Parathyroid adenoma (tissue), 2 donors: Measurements from ENCODE around the gene CFAP46.

Experiments used
- H2AFZ ChIP-seq: fragments of 300-600 bp; sonication (generic); one replicate; pipeline ENCODE4 v1.7.0; 2017; ENCODE audit warnings: antibody characterized with exemption, mild to moderate bottlenecking
- H3K27ac ChIP-seq: fragments of 300-600 bp; sonication (generic); one replicate; pipeline ENCODE4 v1.7.0; 2017
- H3K27me3 ChIP-seq: fragments of 300-600 bp; sonication (generic); one replicate; pipeline ENCODE4 v1.7.0; 2017; ENCODE audit warnings: low read length; ENCODE audit not compliant: control insufficient read depth, insufficient read depth
- H3K36me3 ChIP-seq: fragments of 300-600 bp; sonication (generic); one replicate; pipeline ENCODE4 v1.7.0; 2017; ENCODE audit warnings: low read length; ENCODE audit not compliant: control insufficient read depth, insufficient read depth
- H3K4me1 ChIP-seq: fragments of 300-600 bp; sonication (generic); one replicate; pipeline ENCODE4 v1.7.0; 2017; ENCODE audit warnings: control low read depth
- H3K4me2 ChIP-seq: fragments of 300-600 bp; sonication (generic); one replicate; pipeline ENCODE4 v1.7.0; 2017; ENCODE audit warnings: low read length
- H3K4me3 ChIP-seq: fragments of 300-600 bp; sonication (generic); one replicate; pipeline ENCODE4 v1.7.0; 2017; ENCODE audit warnings: low read depth, low read length
- H3K79me2 ChIP-seq: fragments of 300-600 bp; sonication (generic); one replicate; pipeline ENCODE4 v1.7.0; 2017; ENCODE audit warnings: control low read depth
- H3K9ac ChIP-seq: fragments of 300-600 bp; sonication (generic); one replicate; pipeline ENCODE4 v1.7.0; 2017; ENCODE audit warnings: mild to moderate bottlenecking
- H3K9me3 ChIP-seq: fragments of 300-600 bp; sonication (generic); one replicate; pipeline ENCODE4 v1.7.0; 2017; ENCODE audit warnings: low read length; ENCODE audit not compliant: control insufficient read depth
- TF ChIP-seq, protein P1 (sequence below): fragments of 300-600 bp; sonication (generic); IDR thresholded peaks from one replicate; pipeline ENCODE4 v1.7.0; 2017; ENCODE audit warnings: antibody characterized with exemption, mild to moderate bottlenecking
- donor health status: primary hyperparathyroidism.

Gene CFAP46

DNA sequence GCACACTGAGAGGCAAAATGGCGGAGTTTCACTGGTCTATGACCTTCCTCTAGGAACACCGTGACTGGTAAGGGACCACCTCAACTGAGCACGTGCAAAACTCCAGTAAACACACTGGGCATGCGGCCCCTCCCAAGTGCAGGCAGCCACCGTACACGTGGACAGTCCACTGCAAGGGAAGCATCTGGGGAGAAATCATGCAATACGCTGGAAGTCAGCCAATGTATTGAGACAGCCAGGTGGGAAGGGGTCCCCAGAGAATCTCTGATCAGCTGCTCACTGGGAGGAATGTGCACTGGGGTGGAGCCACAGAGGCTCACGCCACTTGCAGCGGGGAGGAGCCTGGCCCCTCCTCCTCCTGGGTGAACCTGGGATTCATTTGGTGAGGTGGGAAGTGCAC lies 49.3 kb downstream of the CFAP46 start:
- Histone ChIP-seq H3K4me2 (no peak overlapping the region), H3K27ac (no peak overlapping the region), H3K9ac (no peak overlapping the region), H3K27me3 (no peaks in the 10 kb centered on the region), H3K9me3 (no peaks in the 10 kb centered on the region), H3K36me3 (no peaks in the 10 kb centered on the region), H3K4me3 (no peak overlapping the region), H3K79me2 (no peaks in the 10 kb centered on the region), H3K4me1 (no peaks in the 10 kb centered on the region), H2AFZ (no peak overlapping the region)
- TF ChIP-seq, protein P1, sequence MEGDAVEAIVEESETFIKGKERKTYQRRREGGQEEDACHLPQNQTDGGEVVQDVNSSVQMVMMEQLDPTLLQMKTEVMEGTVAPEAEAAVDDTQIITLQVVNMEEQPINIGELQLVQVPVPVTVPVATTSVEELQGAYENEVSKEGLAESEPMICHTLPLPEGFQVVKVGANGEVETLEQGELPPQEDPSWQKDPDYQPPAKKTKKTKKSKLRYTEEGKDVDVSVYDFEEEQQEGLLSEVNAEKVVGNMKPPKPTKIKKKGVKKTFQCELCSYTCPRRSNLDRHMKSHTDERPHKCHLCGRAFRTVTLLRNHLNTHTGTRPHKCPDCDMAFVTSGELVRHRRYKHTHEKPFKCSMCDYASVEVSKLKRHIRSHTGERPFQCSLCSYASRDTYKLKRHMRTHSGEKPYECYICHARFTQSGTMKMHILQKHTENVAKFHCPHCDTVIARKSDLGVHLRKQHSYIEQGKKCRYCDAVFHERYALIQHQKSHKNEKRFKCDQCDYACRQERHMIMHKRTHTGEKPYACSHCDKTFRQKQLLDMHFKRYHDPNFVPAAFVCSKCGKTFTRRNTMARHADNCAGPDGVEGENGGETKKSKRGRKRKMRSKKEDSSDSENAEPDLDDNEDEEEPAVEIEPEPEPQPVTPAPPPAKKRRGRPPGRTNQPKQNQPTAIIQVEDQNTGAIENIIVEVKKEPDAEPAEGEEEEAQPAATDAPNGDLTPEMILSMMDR: no peak

DNA sequence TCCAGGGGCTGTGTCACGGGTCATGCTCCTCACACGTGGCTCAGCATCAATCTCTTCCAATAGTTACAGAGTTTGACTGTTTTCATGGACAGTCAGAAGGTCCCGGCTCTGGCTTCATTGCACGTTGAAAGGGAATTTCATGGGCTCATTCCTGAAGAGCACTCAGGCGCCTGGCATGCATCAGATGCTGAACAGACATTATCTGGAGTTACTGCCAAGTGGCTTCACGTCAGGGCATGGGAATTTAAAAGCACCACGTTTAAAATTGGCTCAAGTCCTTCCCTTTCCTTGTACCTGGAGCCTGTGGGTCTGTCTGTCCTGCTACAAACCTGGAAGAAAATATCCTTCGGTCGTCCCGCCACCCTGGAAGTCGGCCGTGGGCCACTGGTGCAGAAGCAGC lies 50.4 kb downstream of the CFAP46 start:
- no peak overlapping the region for H3K4me2 ChIP-seq
- no peak overlapping the region for H3K27ac ChIP-seq
- TF ChIP-seq, protein P1: no peak
- H3K9me3 ChIP-seq: no peaks in the 10 kb centered on the region
- H3K79me2 ChIP-seq: no peaks in the 10 kb centered on the region
- no peak overlapping the region for H3K9ac ChIP-seq
- no peak overlapping the region for H2AFZ ChIP-seq
- H3K4me1 ChIP-seq: no peaks in the 10 kb centered on the region
- H3K4me3 ChIP-seq: no peak overlapping the region
- H3K27me3 ChIP-seq: no peaks in the 10 kb centered on the region
- H3K36me3 ChIP-seq: no peaks in the 10 kb centered on the region

DNA sequence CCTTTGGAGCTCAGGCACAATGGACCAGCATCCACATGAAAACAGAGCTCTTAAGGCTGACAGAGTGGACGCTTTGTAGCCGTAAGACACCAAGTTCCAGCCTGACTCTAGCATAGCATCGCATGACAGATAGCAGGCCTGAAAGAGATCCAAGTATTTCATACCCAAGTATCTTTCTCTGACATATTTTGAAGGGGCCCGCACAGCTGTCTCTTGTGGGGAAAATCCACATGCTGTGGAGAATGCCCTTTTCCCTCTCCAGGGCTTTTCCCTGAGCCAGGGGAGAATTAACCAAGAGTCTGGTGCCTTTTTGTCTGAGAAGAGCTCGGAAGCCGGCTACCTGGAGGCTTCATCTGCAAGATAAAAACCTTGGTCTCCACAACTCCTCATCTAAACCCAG lies 51.0 kb downstream of the CFAP46 start:
- H3K9me3 ChIP-seq: no peaks in the 10 kb centered on the region
- H3K4me1 ChIP-seq: no peaks in the 10 kb centered on the region
- H2AFZ ChIP-seq: no peak overlapping the region
- H3K36me3 ChIP-seq: no peaks in the 10 kb centered on the region
- no peak overlapping the region for H3K9ac ChIP-seq
- H3K79me2 ChIP-seq: no peaks in the 10 kb centered on the region
- H3K27ac ChIP-seq: no peak overlapping the region
- H3K4me2 ChIP-seq: no peak overlapping the region
- TF ChIP-seq, protein P1: no peak
- no peak overlapping the region for H3K4me3 ChIP-seq
- no peaks in the 10 kb centered on the region for H3K27me3 ChIP-seq

DNA sequence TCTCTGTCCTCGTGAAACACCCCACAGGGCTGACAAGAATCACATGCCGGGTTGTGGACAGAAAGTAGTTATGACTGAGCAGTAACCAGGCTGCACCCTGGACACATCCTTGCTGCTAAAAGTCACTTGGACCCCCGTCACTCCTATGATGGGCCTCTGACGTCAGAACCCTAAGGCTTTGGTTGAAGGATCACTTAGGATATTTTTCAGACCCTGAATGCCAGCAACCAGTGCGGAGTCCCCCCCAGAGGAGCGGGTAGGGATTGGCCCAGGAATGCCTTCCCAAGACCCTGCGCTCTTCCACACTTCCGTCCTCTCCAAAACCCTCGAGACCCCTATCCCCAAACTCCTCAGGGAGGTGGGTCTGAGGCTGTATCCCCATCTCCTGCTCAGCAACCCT lies 52.1 kb downstream of the CFAP46 start:
- TF ChIP-seq, protein P1: no peak
- H2AFZ ChIP-seq: no peak overlapping the region
- H3K36me3 ChIP-seq: no peaks in the 10 kb centered on the region
- H3K4me1 ChIP-seq: no peaks in the 10 kb centered on the region
- H3K27ac ChIP-seq: no peak overlapping the region
- H3K9me3 ChIP-seq: no peaks in the 10 kb centered on the region
- no peaks in the 10 kb centered on the region for H3K79me2 ChIP-seq
- no peaks in the 10 kb centered on the region for H3K27me3 ChIP-seq
- H3K4me3 ChIP-seq: no peak overlapping the region
- no peak overlapping the region for H3K4me2 ChIP-seq
- H3K9ac ChIP-seq: no peak overlapping the region

DNA sequence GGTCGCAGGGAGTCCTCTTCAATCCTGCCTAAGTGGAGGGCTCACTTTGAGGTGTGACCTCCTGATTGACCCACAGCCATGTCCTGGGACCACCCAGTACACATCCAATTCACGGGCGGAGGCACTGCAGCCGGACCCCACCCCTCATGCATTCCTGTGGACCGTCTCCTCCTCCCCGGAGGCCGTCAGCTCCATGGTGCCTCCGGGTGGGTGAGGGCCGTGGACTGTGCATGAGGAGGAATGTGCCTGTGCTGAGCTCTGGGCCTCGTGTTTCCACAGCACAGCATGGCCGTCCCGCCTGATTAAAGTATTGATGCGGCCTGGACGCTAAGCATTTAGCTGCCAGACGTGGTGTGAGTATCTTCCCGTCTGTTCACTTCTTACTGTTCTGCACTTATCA lies 52.8 kb downstream of the CFAP46 start:
- TF ChIP-seq, protein P1: no peak

More for the DNA sequence above, 52.8 kb downstream of the CFAP46 start:
- Histone ChIP-seq H2AFZ (no peak overlapping the region), H3K9ac (no peak overlapping the region), H3K27me3 (no peaks in the 10 kb centered on the region), H3K9me3 (no peaks in the 10 kb centered on the region), H3K4me3 (no peak overlapping the region), H3K36me3 (no peaks in the 10 kb centered on the region), H3K79me2 (no peaks in the 10 kb centered on the region), H3K4me1 (no peaks in the 10 kb centered on the region), H3K4me2 (no peak overlapping the region), H3K27ac (no peak overlapping the region)
